CD4-positive, alpha-beta T cell treated with Interleukin-2 at 100 ng/mL for 4 hours (primary cell): ENCODE results near the gene TEX261.

Source experiments
- DNase-seq: peaks from one replicate; pipeline ENCODE4 v3.0.0-alpha.2; 2020; ENCODE audit warnings: low spot score

TEX261 gene

DNA sequence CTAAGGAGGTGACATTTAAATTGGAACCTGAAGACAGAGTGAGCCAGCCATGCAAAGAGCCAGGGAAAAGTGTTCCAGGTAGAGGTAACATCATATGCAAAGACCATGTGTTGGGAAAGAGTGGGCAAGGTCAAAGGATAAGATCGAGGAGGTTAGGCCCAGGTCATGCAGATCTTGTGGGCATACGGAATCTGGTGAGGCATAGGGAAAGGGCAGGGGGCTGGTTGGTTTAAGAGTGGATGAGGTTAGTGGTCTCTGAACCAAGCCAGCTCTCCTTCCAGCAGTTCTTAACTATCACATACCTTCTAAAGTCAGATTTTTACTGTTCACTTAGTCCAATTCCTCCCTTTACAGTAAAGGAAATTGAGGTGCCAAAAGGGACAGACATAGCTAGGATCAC, 13.3 kb downstream of the TEX261 start:
- DNase-seq, result no peak

GRCh38 chr2:70979626-70980025, 15.0 kb downstream of the TEX261 start:
- DNase-seq, result no peak

DNA sequence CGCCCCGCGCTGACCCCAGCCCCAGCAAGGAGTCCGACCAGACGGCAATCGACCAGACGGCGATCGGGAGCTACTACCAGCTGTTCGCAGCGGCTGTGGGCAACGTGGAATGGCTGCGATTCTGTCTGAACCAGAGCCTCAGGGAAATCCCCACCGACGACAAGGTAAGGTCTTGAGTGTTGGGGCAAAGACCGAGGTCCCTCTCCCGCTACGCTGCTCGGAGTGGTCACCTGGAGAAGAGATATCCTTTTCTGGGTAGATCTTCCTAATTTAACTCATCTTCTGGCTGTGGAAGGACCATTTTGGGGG, 15.5 kb downstream of the TEX261 start:
- no peak for DNase-seq

- no peak for DNase-seq
Observed at GRCh38 chr2:70978341-70979179, 16.1 kb downstream of the TEX261 start, which contains the start of gene ANKRD53. Gene ANKRD53 (plus strand): TSS chr2:70978630. CDS start chr2:70978646, 16 bp downstream.

DNA sequence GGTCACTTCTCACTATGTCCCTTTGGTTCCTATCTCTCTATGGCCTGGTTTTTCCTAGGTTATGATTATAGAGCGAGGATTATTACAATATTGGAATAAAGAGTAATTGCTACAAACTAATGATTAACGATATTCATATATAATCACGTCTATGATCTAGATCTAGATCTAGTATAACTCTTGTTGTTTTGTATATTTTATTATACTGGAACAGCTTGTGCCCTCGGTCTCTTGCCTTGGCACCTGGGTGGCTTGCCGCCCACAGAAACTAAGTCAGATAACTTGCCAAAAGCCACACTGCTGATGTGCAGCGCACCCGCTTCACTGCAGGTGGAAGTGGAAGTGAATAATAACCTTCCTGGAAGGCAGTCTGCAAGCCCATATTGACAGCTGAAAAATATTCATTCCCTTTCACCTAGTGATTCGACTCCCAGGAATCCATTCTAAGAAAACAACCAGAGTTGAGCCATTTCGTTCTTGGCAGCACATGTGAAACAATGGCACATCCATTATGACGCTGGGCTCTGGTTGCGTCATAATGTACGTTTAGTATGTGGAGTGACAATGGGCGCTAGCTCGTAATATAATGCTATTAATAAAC, 17.0 kb downstream of the TEX261 start:
- peak; percentile 25 for DNase-seq

GRCh38 chr2:70975237-70975636, 19.4 kb downstream of the TEX261 start:
- no peak for DNase-seq

DNA sequence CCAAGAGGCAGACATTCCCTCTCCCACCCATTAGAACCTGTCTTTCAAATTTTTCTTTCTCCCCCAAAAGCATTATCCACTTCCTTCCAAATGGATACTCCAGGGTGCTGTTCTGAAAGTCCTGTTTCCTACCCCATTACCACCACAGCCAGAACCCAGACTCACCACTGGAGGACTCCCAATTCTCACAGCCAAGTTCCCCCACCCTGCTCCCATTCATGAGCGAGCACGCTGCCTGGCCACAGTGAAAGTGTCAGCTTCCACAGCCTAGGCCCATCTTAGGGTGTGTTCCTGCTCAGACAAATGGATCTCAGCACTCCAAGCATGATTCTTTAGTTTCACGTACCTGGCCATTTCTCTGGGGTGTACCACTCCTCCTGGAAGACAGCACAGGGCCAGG, 20.1 kb downstream of the TEX261 start:
- no peak for DNase-seq

DNA sequence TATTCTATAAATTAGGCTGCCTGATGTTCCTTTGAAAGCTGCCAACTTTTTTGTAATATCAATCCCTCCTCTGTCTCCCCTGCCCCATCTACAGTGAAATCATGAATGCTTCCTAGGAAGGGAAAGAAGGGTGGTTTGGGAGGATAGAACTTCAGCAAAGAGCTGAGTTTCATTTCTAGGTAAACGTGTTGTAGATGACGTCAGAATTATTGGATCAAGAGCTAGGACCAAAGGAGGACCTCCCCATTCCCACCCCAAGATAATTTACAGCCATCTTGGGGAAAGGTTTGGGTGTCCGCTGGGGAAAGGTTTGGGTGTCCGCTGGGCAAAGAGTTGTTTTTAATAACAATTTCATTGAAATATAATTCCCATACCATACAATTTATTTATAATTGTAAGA, 27.5 kb downstream of the TEX261 start:
- DNase-seq, result no peak

- no peak for DNase-seq
Observed at GRCh38 chr2:70966681-70967080, 28.0 kb downstream of the TEX261 start.

DNA sequence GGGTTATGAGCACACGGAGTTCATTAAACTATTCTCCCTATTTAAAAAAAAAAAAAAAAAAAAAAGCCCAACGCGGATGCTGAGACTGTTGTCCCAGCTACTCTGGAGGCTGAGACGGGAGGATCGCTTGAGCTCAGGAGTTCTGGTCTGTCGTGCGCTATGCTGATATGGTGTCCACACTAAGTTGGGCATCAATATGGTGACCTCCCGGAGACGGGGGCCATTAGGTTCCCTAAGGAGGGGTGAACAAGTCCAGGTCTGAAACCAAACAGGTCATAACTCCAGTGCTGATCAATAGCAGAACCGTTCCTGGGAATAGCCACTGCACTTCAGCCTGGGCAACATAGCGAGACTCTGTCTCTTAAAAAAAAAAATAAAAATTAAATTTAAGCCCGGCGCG, 29.2 kb downstream of the TEX261 start:
- no peak for DNase-seq

- peak; percentile 82 for DNase-seq
Observed at GRCh38 chr2:70964596-70965386, 29.9 kb downstream of the TEX261 start.

GRCh38 chr2:70964133-70964532, 30.5 kb downstream of the TEX261 start:
- no peak for DNase-seq

GRCh38 chr2:70962885-70963878, 31.5 kb downstream of the TEX261 start:
- DNase-seq, result no peak

DNA sequence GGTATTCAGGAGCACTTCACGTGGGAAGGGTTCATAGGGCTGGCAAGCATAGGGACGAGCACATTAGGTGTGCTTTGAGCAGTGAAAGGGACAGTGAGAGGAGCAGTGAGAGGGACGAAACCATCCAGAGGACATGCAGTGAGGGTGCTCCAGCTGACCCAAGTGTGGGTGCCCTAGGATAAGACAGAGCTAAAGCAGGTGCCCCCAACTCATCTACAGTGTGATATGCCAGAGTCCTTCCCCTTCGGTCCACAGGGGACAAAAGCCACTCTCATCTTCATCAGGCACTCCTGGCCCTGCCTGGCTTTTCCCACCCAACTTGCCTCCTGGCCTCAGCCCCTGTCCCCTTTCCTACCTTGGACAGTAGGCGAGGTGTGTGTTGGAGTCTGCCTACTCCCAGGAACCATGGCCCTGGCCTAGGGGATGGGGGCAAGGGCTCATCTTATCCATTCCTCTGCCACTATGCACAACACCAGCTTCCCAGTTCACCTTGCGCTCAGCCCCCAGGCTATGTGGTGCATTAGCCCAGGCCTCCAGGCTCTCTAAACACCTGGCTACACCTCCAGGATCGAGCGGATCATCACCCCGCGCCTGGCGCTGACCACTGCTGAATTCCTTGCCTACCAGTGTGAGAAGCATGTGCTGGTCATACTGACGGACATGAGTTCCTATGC, 32.3 kb downstream of the TEX261 start:
- DNase-seq, result no peak

DNA sequence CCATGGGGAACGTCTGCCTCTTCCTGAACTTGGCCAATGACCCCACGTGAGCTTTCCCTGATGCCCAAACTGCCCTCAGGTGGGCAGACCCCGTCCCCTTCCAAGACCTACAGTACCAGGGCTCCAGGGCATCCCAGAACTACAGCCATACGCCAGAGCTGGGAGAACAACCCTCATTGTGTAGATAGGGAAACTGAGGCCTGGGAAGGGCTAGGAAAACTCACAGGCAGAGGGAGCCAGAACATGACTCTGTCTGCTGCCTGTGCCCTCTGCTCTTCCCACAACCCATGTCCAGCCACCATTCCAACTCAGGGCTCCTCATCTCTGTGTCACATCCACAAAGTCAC, 33.1 kb downstream of the TEX261 start:
- DNase-seq, result no peak

DNA sequence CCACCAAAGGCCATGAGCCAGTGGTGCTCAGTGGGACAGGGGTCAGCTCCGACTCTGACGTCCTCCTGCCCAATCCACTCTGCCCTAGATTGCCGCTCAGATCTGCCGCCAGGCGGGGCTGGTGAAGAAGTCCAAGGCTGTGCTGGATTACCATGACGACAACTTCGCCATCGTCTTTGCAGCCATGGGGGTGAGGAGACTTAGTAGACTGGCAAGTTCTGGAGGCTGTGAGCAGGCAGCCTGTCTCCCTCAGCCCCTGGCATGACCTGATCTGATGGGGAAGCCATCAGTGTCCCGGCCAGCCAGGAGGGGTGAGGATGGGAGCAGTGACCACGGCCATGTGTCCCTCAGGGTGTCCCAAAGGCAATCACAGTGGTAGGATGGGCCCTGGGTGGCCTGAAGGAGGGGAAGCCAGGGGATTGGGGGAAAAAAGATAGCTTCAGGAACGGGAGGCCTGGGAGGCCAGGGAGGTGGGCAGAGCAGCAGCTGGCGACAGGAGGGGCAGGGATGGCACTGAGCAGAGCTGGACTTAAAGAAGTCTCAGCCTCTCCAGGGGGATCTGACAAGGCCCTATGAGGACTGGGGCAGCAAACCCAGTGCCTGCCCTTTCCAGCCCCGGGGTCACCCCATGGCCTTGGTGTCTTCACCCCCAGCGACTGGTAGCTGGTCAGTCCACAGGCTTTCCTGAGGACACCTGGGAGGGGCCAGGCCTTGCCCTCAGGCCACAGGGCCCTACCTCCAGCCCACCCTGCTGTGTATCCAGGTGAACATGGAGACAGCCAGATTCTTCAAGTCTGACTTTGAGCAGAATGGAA, 33.6 kb downstream of the TEX261 start:
- DNase-seq, result no peak

GRCh38 chr2:70959851-70960832, 34.5 kb downstream of the TEX261 start:
- no peak for DNase-seq

DNA sequence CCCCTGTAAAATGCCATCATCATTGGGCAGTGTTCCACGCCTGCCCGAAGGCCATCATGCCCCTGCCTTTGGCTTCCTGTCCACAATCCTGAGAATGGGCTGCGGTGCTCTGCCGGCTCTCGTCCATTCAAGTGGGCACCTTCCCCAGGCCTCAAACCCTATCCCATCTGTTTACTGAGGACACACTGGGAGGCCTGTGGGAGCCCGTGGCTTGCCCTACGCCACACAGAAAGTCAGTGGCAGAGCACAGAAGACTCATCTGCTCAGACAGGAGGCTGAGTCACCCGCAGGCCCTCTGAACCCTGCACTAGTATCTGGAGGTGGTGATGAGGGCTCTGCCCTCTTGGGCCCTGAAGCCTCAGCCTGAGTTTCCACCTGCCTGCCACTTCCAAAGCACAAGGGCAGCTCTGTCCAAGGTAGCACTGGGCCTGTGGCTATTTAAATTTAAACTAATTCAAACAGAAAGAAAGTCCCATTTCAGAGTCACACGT, 35.4 kb downstream of the TEX261 start:
- DNase-seq, result no peak

- no peak for DNase-seq
Observed at GRCh38 chr2:70958759-70959158, 35.9 kb downstream of the TEX261 start.
